ENCODE data around the gene CDH3. TPM values are rescaled to one million over a fixed set of nuclear protein-coding genes. Genes with fewer than 3 reads are reported as not detected.

The CDH3 gene
- total and polyA plus RNA-seq, 10 of the 15 experiments (the other 5 are each of a cell fraction or from before 2014, with no cell fraction given): 0.05 to 0.44 (median 0.12) TPM; not detected in 5

GRCh38 chr16:68740628-68741346 lies 95.7 kb downstream of the CDH3 start (continued):
- peak; percentile 84 for TF ChIP-seq BCL11A (IDR thresholded peaks at IDR 0.05; ENCODE audit: low read depth, low read length)
- TF ChIP-seq, protein P1, sequence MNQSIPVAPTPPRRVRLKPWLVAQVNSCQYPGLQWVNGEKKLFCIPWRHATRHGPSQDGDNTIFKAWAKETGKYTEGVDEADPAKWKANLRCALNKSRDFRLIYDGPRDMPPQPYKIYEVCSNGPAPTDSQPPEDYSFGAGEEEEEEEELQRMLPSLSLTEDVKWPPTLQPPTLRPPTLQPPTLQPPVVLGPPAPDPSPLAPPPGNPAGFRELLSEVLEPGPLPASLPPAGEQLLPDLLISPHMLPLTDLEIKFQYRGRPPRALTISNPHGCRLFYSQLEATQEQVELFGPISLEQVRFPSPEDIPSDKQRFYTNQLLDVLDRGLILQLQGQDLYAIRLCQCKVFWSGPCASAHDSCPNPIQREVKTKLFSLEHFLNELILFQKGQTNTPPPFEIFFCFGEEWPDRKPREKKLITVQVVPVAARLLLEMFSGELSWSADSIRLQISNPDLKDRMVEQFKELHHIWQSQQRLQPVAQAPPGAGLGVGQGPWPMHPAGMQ (IDR thresholded peaks at IDR 0.05; ENCODE audit: borderline replicate concordance): no peak; the same call in 1 of the 2 replicates
- TF ChIP-seq KAT2A (conservative IDR thresholded peaks at IDR 0.05; ENCODE audit: control insufficient read depth, low read depth, low read length): no peak
- TF ChIP-seq, protein P2, sequence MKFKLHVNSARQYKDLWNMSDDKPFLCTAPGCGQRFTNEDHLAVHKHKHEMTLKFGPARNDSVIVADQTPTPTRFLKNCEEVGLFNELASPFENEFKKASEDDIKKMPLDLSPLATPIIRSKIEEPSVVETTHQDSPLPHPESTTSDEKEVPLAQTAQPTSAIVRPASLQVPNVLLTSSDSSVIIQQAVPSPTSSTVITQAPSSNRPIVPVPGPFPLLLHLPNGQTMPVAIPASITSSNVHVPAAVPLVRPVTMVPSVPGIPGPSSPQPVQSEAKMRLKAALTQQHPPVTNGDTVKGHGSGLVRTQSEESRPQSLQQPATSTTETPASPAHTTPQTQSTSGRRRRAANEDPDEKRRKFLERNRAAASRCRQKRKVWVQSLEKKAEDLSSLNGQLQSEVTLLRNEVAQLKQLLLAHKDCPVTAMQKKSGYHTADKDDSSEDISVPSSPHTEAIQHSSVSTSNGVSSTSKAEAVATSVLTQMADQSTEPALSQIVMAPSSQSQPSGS (IDR thresholded peaks at IDR 0.05; ENCODE audit: low read length): peak; percentile 54
- peak; percentile 95 for TF ChIP-seq EED (IDR thresholded peaks at IDR 0.05; ENCODE audit: low read depth)
- TF ChIP-seq, protein P3, sequence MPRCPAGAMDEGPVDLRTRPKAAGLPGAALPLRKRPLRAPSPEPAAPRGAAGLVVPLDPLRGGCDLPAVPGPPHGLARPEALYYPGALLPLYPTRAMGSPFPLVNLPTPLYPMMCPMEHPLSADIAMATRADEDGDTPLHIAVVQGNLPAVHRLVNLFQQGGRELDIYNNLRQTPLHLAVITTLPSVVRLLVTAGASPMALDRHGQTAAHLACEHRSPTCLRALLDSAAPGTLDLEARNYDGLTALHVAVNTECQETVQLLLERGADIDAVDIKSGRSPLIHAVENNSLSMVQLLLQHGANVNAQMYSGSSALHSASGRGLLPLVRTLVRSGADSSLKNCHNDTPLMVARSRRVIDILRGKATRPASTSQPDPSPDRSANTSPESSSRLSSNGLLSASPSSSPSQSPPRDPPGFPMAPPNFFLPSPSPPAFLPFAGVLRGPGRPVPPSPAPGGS (IDR thresholded peaks at IDR 0.05; ENCODE audit: borderline replicate concordance, insufficient read depth, low read depth, low read length, poor library complexity, severe bottlenecking): peak; percentile 56
- TF ChIP-seq NBN (IDR thresholded peaks at IDR 0.05): peak; percentile 62; the same call in 1 of the 2 replicates
- TF ChIP-seq RELA (IDR thresholded peaks at IDR 0.05; ENCODE audit: borderline replicate concordance, partially characterized antibody): no peak
- TF ChIP-seq POLR2A (IDR thresholded peaks at IDR 0.05; ENCODE audit: low read depth, low read length): no peak
- no peak for TF ChIP-seq ZZZ3 (IDR thresholded peaks at IDR 0.05; ENCODE audit: control insufficient read depth, insufficient read length, low read depth)
- TF ChIP-seq, protein P4, sequence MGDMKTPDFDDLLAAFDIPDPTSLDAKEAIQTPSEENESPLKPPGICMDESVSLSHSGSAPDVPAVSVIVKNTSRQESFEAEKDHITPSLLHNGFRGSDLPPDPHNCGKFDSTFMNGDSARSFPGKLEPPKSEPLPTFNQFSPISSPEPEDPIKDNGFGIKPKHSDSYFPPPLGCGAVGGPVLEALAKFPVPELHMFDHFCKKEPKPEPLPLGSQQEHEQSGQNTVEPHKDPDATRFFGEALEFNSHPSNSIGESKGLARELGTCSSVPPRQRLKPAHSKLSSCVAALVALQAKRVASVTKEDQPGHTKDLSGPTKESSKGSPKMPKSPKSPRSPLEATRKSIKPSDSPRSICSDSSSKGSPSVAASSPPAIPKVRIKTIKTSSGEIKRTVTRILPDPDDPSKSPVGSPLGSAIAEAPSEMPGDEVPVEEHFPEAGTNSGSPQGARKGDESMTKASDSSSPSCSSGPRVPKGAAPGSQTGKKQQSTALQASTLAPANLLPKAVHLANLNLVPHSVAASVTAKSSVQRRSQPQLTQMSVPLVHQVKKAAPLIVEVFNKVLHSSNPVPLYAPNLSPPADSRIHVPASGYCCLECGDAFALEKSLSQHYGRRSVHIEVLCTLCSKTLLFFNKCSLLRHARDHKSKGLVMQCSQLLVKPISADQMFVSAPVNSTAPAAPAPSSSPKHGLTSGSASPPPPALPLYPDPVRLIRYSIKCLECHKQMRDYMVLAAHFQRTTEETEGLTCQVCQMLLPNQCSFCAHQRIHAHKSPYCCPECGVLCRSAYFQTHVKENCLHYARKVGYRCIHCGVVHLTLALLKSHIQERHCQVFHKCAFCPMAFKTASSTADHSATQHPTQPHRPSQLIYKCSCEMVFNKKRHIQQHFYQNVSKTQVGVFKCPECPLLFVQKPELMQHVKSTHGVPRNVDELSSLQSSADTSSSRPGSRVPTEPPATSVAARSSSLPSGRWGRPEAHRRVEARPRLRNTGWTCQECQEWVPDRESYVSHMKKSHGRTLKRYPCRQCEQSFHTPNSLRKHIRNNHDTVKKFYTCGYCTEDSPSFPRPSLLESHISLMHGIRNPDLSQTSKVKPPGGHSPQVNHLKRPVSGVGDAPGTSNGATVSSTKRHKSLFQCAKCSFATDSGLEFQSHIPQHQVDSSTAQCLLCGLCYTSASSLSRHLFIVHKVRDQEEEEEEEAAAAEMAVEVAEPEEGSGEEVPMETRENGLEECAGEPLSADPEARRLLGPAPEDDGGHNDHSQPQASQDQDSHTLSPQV (IDR thresholded peaks at IDR 0.05): no peak
- no peak for TF ChIP-seq MYC (IDR thresholded peaks at IDR 0.05; ENCODE audit: insufficient read depth, insufficient read length, insufficient replicate concordance, low read length, severe bottlenecking)
- no peak for TF ChIP-seq SMC3 (IDR thresholded peaks at IDR 0.05; ENCODE audit: borderline replicate concordance, low read length)
- no peak for TF ChIP-seq SUPT20H (IDR thresholded peaks at IDR 0.05; ENCODE audit: borderline replicate concordance, control insufficient read depth, low read depth, low read length)
- TF ChIP-seq BMI1 (IDR thresholded peaks at IDR 0.05; ENCODE audit: borderline replicate concordance): peak; percentile 65
- TF ChIP-seq IRF4 (IDR thresholded peaks at IDR 0.05; ENCODE audit: low read depth, low read length): peak; percentile 87
- peak in 1 of 2 experiments; percentile 73; a peak in 2 of 3 replicates for TF ChIP-seq EGR1 (IDR thresholded peaks at IDR 0.05; ENCODE audit: borderline replicate concordance in 1 of 2, low read depth in 2 of 2, low read length in 2 of 2)
- no peak for TF ChIP-seq HDAC6 (IDR thresholded peaks at IDR 0.05; ENCODE audit: unreplicated experiment)
- no peak for TF ChIP-seq FOXK2 (IDR thresholded peaks at IDR 0.05)
- no peak for TF ChIP-seq SMAD5 (IDR thresholded peaks at IDR 0.05; ENCODE audit: low read depth)
- peak; percentile 86 for TF ChIP-seq MTA2 (IDR thresholded peaks at IDR 0.05; ENCODE audit: low read depth)
